NCI-H1694 treated with DMSO at 0.1 percent for 48 hours (cell line): ENCODE measurements around the gene SLC22A6.

ENCODE experiments used
- DNase-seq: peaks from one replicate; lab custom pipeline; 2025; lab: John Stamatoyannopoulos, UW

The SLC22A6 gene

GRCh38 chr11:62984451-62984991 is at the start of gene SLC22A6:
Gene SLC22A6 (minus strand): TSS chr11:62984967. CDS start chr11:62984690, 277 bp downstream.
- DNase-seq: no peak

- DNase-seq: no peak
Measured at GRCh38 chr11:63032457-63032856, 47.7 kb upstream of the SLC22A6 start.

GRCh38 chr11:63023841-63024648 is 39.3 kb upstream of the SLC22A6 start:
- peak; percentile 58 for DNase-seq

GRCh38 chr11:63023222-63023814 is 38.6 kb upstream of the SLC22A6 start:
- DNase-seq: no peak

- no peak for DNase-seq
Measured at GRCh38 chr11:63022441-63022840, 37.7 kb upstream of the SLC22A6 start.

- no peak for DNase-seq
Measured at GRCh38 chr11:63020671-63021291, 36.0 kb upstream of the SLC22A6 start.

- DNase-seq: no peak
Measured at GRCh38 chr11:63019506-63019905, 34.7 kb upstream of the SLC22A6 start.

GRCh38 chr11:63017306-63017974 is 32.7 kb upstream of the SLC22A6 start:
- peak; percentile 23 for DNase-seq

GRCh38 chr11:63015521-63016215 is 30.9 kb upstream of the SLC22A6 start, which contains the start of gene SLC22A8:
Gene SLC22A8 (minus strand): TSS chr11:63015841. CDS start chr11:63014958, 883 bp downstream.
- DNase-seq: no peak

GRCh38 chr11:63014408-63015055 is 29.8 kb upstream of the SLC22A6 start:
- no peak for DNase-seq

- no peak for DNase-seq
Measured at GRCh38 chr11:63012839-63013238, 28.1 kb upstream of the SLC22A6 start.

GRCh38 chr11:63012430-63012829 is 27.7 kb upstream of the SLC22A6 start:
- no peak for DNase-seq

- DNase-seq: no peak
Measured at GRCh38 chr11:63010934-63011439, 26.2 kb upstream of the SLC22A6 start.

- DNase-seq: no peak
Measured at GRCh38 chr11:63007920-63008319, 23.2 kb upstream of the SLC22A6 start.

- DNase-seq: no peak
Measured at GRCh38 chr11:63001456-63001855, 16.7 kb upstream of the SLC22A6 start.

- no peak for DNase-seq
Measured at GRCh38 chr11:62999649-63000048, 14.9 kb upstream of the SLC22A6 start.

GRCh38 chr11:62999156-62999555 is 14.4 kb upstream of the SLC22A6 start:
- DNase-seq: no peak

GRCh38 chr11:62996271-62996670 is 11.5 kb upstream of the SLC22A6 start:
- no peak for DNase-seq

GRCh38 chr11:62994775-62995174 is 10.0 kb upstream of the SLC22A6 start:
- no peak for DNase-seq

GRCh38 chr11:62988276-62988675 is 3.5 kb upstream of the SLC22A6 start:
- no peak for DNase-seq
